A549 (cell line): ENCODE measurements around the gene ADAMTS12.

Experiments used
- CEBPB ChIP-seq, 2 experiments: fragments of >200 bp in 1 of 2; sonication (Bioruptor Twin) in 1 of 2; formaldehyde crosslinking in 1 of 2; IDR thresholded peaks; 2 replicates each; pipeline ENCODE4 v1.6.1; 2012 to 2016
- CTCF ChIP-seq: fragments of >200 bp; sonication (Bioruptor Twin); formaldehyde crosslinking; IDR thresholded peaks from 3 replicates; pipeline ENCODE4 v1.5.1; 2016
- EP300 ChIP-seq, 2 experiments: fragments of >200 bp; sonication (Bioruptor Twin); formaldehyde crosslinking; IDR thresholded peaks; 2 replicates in 1 of 2; 3 replicates in 1 of 2; pipeline ENCODE4 v1.6.1; 2016 to 2017
- USF2 ChIP-seq: fragments of 450-650 bp; IDR thresholded peaks from 2 replicates; pipeline ENCODE4 v1.6.1; 2014; ENCODE audit warnings: antibody characterized with exemption

- TF ChIP-seq EP300 (IDR thresholded peaks at IDR 0.05): no peak
- TF ChIP-seq CTCF: no peak
- TF ChIP-seq USF2: no peak
- no peak for TF ChIP-seq CEBPB (IDR thresholded peaks at IDR 0.05)
Observed at GRCh38 chr5:33758737-33759136, 133.1 kb downstream of the ADAMTS12 start.
